GM13976 (cell line): ENCODE results near the gene MYBPH.

ENCODE experiments used
- DNase-seq: peaks from one replicate; pipeline ENCODE4 v3.0.0; 2012; ENCODE audit warnings: low spot score
- in situ Hi-C: fragments of 300-500 bp; cut with MboI; formaldehyde crosslinking; loops from one replicate; pipeline ENCODE4 v1.12.0; 2022; ENCODE audit warnings: low sequenced_read_pairs, mixed read lengths, inconsistent platforms; ENCODE audit not compliant: unreplicated experiment
- TF ChIP-seq, protein P1 (sequence below): IDR thresholded peaks from 2 replicates; pipeline ENCODE4 v1.5.1; 2012; ENCODE audit warnings: borderline replicate concordance, mild to moderate bottlenecking; ENCODE audit not compliant: insufficient read depth; ENCODE audit errors: extremely low read depth, missing control alignments, control extremely low read depth

Gene MYBPH

GRCh38 chr1:203128716-203129500 is 46.7 kb downstream of the MYBPH start:
- TF ChIP-seq, protein P1, sequence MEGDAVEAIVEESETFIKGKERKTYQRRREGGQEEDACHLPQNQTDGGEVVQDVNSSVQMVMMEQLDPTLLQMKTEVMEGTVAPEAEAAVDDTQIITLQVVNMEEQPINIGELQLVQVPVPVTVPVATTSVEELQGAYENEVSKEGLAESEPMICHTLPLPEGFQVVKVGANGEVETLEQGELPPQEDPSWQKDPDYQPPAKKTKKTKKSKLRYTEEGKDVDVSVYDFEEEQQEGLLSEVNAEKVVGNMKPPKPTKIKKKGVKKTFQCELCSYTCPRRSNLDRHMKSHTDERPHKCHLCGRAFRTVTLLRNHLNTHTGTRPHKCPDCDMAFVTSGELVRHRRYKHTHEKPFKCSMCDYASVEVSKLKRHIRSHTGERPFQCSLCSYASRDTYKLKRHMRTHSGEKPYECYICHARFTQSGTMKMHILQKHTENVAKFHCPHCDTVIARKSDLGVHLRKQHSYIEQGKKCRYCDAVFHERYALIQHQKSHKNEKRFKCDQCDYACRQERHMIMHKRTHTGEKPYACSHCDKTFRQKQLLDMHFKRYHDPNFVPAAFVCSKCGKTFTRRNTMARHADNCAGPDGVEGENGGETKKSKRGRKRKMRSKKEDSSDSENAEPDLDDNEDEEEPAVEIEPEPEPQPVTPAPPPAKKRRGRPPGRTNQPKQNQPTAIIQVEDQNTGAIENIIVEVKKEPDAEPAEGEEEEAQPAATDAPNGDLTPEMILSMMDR: no peak
- no peak for DNase-seq
- in situ Hi-C loops: no loop called here

- no peak for DNase-seq
- TF ChIP-seq, protein P1: no peak
- in situ Hi-C loops: no loop called here
These were observed 47.3 kb downstream of the MYBPH start for GRCh38 chr1:203128431-203128715.

DNA sequence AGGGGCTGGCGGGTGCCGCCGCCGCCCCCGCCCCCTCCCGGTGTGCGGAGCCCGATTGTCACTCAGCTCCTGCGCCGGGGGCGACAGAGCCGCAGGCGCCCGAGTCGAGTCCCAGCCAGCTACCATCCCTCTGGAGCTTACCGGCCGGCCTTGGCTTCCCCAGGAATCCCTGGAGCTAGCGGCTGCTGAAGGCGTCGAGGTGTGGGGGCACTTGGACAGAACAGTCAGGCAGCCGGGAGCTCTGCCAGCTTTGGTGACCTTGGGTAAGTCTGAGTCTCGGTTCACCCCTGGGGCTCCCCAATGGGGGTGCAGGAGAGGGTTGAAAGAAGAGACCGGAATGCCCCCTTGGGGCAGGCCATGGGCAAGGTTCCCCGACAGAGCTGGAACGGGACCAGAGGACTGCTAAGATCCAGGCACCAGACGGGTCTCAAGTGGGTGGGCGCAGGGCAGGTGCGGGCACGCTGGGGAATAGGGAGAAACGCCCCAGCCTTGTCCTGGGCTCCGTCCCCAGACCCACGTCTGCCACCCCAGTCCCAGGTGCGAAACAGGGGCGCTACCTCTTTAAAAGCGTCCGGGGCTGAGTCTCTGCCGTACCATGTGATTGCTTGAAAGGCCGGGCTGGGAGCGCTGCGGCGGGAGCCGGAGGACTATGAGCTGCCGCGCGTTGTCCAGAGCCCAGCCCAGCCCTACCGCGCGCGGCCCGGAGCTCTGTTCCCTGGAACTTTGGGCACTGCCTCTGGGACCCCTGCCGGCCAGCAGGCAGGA is 47.8 kb downstream of the MYBPH start, which contains the start of gene ADORA1:
Gene ADORA1, plus strand, starts transcription at position 61 of the 765 bp plus-strand sequence. CDS start 1,116 bp downstream, outside the sequence.
- TF ChIP-seq, protein P1: no peak
- in situ Hi-C loops: no loop called here
- DNase-seq: no peak

DNA sequence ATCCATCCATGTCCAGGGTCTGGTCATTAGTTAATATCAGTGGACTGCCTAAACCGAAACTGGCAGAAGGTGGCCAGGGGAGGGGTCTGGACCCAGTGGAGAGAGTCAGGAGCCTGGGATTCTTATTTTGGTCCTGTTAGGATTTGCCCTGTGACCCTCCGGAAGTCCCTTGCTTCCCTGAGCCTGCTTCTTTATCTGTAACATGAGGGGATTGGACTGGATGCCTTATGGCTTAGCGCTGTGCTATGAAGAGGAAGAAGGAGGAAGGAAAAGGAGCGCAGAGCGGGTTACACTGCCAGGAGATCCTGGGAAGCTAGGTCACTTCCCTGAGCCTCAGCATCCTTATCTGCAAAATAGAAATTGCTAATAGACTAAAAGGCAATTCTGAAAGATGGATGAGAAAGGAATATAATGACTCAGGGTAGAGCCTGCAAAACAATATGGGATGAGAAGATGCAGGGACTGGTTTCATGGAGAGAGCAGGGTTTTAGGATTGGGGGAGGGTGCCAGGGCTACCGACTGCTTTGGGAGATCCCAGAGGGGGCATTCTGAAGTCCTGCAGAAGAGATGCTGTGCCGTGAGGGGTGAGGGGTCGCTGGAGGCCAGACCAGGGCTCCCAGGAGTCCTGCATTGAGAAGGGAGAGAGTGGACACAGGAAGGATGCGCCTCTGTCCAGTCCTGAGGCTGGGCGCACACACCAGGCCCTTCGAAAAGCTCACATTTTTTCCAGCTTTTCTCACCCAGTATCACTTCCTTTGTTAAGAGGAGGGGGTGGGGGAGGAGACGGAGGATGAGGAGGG is 48.6 kb downstream of the MYBPH start:
- in situ Hi-C loops: no loop called here
- TF ChIP-seq, protein P1: no peak

GRCh38 chr1:203126151-203126865 is 49.3 kb downstream of the MYBPH start:
- TF ChIP-seq, protein P1: no peak
- in situ Hi-C loops: no loop called here
- no peak for DNase-seq

More for the DNA sequence above, 48.6 kb downstream of the MYBPH start:
- DNase-seq: no peak
